Parathyroid adenoma (tissue), 2 donors: ENCODE measurements around the gene HDAC9.

Experiments used
- H2AFZ ChIP-seq: fragments of 300-600 bp; sonication (generic); one replicate; pipeline ENCODE4 v1.7.0; 2017; ENCODE audit warnings: antibody characterized with exemption, mild to moderate bottlenecking
- H3K27ac ChIP-seq: fragments of 300-600 bp; sonication (generic); one replicate; pipeline ENCODE4 v1.7.0; 2017
- H3K27me3 ChIP-seq: fragments of 300-600 bp; sonication (generic); one replicate; pipeline ENCODE4 v1.7.0; 2017; ENCODE audit warnings: low read length; ENCODE audit not compliant: control insufficient read depth, insufficient read depth
- H3K36me3 ChIP-seq: fragments of 300-600 bp; sonication (generic); one replicate; pipeline ENCODE4 v1.7.0; 2017; ENCODE audit warnings: low read length; ENCODE audit not compliant: control insufficient read depth, insufficient read depth
- H3K4me1 ChIP-seq: fragments of 300-600 bp; sonication (generic); one replicate; pipeline ENCODE4 v1.7.0; 2017; ENCODE audit warnings: control low read depth
- H3K4me2 ChIP-seq: fragments of 300-600 bp; sonication (generic); one replicate; pipeline ENCODE4 v1.7.0; 2017; ENCODE audit warnings: low read length
- H3K4me3 ChIP-seq: fragments of 300-600 bp; sonication (generic); one replicate; pipeline ENCODE4 v1.7.0; 2017; ENCODE audit warnings: low read depth, low read length
- H3K79me2 ChIP-seq: fragments of 300-600 bp; sonication (generic); one replicate; pipeline ENCODE4 v1.7.0; 2017; ENCODE audit warnings: control low read depth
- H3K9ac ChIP-seq: fragments of 300-600 bp; sonication (generic); one replicate; pipeline ENCODE4 v1.7.0; 2017; ENCODE audit warnings: mild to moderate bottlenecking
- H3K9me3 ChIP-seq: fragments of 300-600 bp; sonication (generic); one replicate; pipeline ENCODE4 v1.7.0; 2017; ENCODE audit warnings: low read length; ENCODE audit not compliant: control insufficient read depth
- CTCF ChIP-seq: fragments of 300-600 bp; sonication (generic); IDR thresholded peaks from one replicate; pipeline ENCODE4 v1.7.0; 2017; ENCODE audit warnings: antibody characterized with exemption, mild to moderate bottlenecking
- donor health status: primary hyperparathyroidism.

The HDAC9 gene

GRCh38 chr7:18993933-18994668 is 498.6 kb downstream of the HDAC9 start:
- Histone ChIP-seq H3K4me1 (no peaks in the 10 kb centered on the region), H3K9ac (no peak overlapping the region), H3K27me3 (no peaks in the 10 kb centered on the region), H3K4me2 (no peak overlapping the region), H2AFZ (no peak overlapping the region), H3K9me3 (no peaks in the 10 kb centered on the region), H3K27ac (no peak overlapping the region), H3K36me3 (no peaks in the 10 kb centered on the region), H3K79me2 (no peaks in the 10 kb centered on the region), H3K4me3 (no peak overlapping the region)
- no peak for TF ChIP-seq CTCF

- no peak overlapping the region for H3K4me3 ChIP-seq
- no peaks in the 10 kb centered on the region for H3K36me3 ChIP-seq
- H3K4me2 ChIP-seq = no peak overlapping the region
- no peaks in the 10 kb centered on the region for H3K4me1 ChIP-seq
- H3K27ac ChIP-seq = no peak overlapping the region
- H3K27me3 ChIP-seq = no peaks in the 10 kb centered on the region
- no peaks in the 10 kb centered on the region for H3K9me3 ChIP-seq
- no peaks in the 10 kb centered on the region for H3K79me2 ChIP-seq
- no peak overlapping the region for H3K9ac ChIP-seq
- no peak overlapping the region for H2AFZ ChIP-seq
- no peak for TF ChIP-seq CTCF
Observed at GRCh38 chr7:18995270-18995671, 499.7 kb downstream of the HDAC9 start.

- Histone ChIP-seq H3K9ac (no peak overlapping the region), H2AFZ (no peak overlapping the region), H3K27ac (no peak overlapping the region), H3K4me1 (no peaks in the 10 kb centered on the region), H3K27me3 (no peaks in the 10 kb centered on the region), H3K9me3 (no peaks in the 10 kb centered on the region), H3K79me2 (no peaks in the 10 kb centered on the region), H3K36me3 (no peaks in the 10 kb centered on the region), H3K4me3 (no peak overlapping the region), H3K4me2 (no peak overlapping the region)
- no peak for TF ChIP-seq CTCF
Observed at GRCh38 chr7:18995811-18996426, 500.4 kb downstream of the HDAC9 start.

GRCh38 chr7:18996583-18996982 is 501.0 kb downstream of the HDAC9 start:
- Histone ChIP-seq H3K27me3 (no peaks in the 10 kb centered on the region), H2AFZ (no peak overlapping the region), H3K4me2 (no peak overlapping the region), H3K36me3 (no peaks in the 10 kb centered on the region), H3K4me3 (no peak overlapping the region), H3K9me3 (no peaks in the 10 kb centered on the region), H3K9ac (no peak overlapping the region), H3K27ac (no peak overlapping the region), H3K4me1 (no peaks in the 10 kb centered on the region), H3K79me2 (no peaks in the 10 kb centered on the region)
- no peak for TF ChIP-seq CTCF
